ENCODE data around the gene RNF115. TPM values are rescaled to one million over a fixed set of nuclear protein-coding genes. Genes with fewer than 3 reads are reported as not detected.

The RNF115 gene
- total and polyA plus RNA-seq, 4 donors, result 3.2 to 10.0 (median 7.6) TPM

- Histone ChIP-seq H3K27ac (ENCODE audit: low read depth in 1 of 2, low read length in 2 of 2) (no peak overlapping the region), H3K9ac (ENCODE audit: low read depth in 1 of 2, low read length in 2 of 2) (no peak overlapping the region), H3K4me1 (ENCODE audit: control insufficient read depth in 4 of 4, insufficient read depth in 4 of 4, low read length in 3 of 4) (no peaks in the 10 kb centered on the region), H3K27me3 (ENCODE audit: control insufficient read depth in 4 of 4, insufficient read depth in 4 of 4, low read length in 3 of 4) (no peaks in the 10 kb centered on the region), H3K36me3 (ENCODE audit: control insufficient read depth in 4 of 4, insufficient read depth in 3 of 4, low read depth in 1 of 4, low read length in 3 of 4) (no peaks in the 10 kb centered on the region), H3K4me3 (ENCODE audit: low read depth in 1 of 3, low read length in 3 of 3) (no peak overlapping the region), H3K9me3 (ENCODE audit: control insufficient read depth in 4 of 4, low read length in 3 of 4) (peaks cover 0 to 2% (median under 1%) of the 10 kb centered on the region in 4 donors)
- TF ChIP-seq EGR1 (IDR thresholded peaks at IDR 0.05; ENCODE audit: low read depth in 2 of 2), result no peak
- TF ChIP-seq ATF3 (IDR thresholded peaks at IDR 0.05), result no peak
- TF ChIP-seq CTCF (IDR thresholded peaks at IDR 0.05; ENCODE audit: low read depth, low read length, missing input control), result no peak
- no peak for TF ChIP-seq HNF4G (IDR thresholded peaks at IDR 0.05)
- no peak for TF ChIP-seq REST (IDR thresholded peaks at IDR 0.05)
- TF ChIP-seq FOXA2 (IDR thresholded peaks at IDR 0.05), result no peak
- no peak for TF ChIP-seq SP1 (IDR thresholded peaks at IDR 0.05)
- TF ChIP-seq JUND (IDR thresholded peaks at IDR 0.05), result no peak
- no peak for TF ChIP-seq HNF4A (conservative IDR thresholded peaks at IDR 0.05)
- no peak for TF ChIP-seq YY1 (IDR thresholded peaks at IDR 0.05)
- TF ChIP-seq GABPA (IDR thresholded peaks at IDR 0.05 in 1 of 2, conservative IDR thresholded peaks at IDR 0.05 in 1 of 2), result no peak
- TF ChIP-seq, protein P1, sequence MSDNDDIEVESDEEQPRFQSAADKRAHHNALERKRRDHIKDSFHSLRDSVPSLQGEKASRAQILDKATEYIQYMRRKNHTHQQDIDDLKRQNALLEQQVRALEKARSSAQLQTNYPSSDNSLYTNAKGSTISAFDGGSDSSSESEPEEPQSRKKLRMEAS (IDR thresholded peaks at IDR 0.05), result no peak
- 97% methylated on average over 2 of the region's 2 CpGs for WGBS
- DNase-seq (ENCODE audit: low spot score), result no peak
Observed at GRCh38 chr1:145799806-145800205, 24.1 kb downstream of the RNF115 start.

DNA sequence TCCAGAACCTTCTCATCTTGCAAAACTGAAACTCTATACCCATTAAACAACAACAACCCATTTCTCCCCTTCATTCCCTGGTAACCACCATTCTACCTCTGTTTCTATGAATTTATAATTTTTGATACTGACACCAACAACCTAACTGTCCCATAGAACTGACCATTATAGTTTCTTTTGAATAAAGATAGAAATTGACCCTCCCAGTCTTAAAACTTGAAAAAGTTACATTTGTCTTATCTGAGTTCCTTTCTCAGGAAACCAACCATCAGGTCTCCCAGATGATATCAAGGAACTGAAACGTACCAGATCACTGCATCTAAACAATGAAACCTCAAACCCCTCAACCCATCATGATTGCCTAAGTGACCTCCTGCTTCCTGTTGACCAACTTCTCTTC is 27.1 kb downstream of the RNF115 start:
- no peak for DNase-seq (ENCODE audit: low spot score)
- H3K9ac ChIP-seq (ENCODE audit: low read depth in 1 of 2, low read length in 2 of 2), result no peak overlapping the region
- 76% methylated on average over 1 of the region's 1 CpG for WGBS
- no peaks in the 10 kb centered on the region for H3K27me3 ChIP-seq (ENCODE audit: control insufficient read depth in 4 of 4, insufficient read depth in 4 of 4, low read length in 3 of 4)
- H3K9me3 ChIP-seq (ENCODE audit: control insufficient read depth in 4 of 4, low read length in 3 of 4), result peaks cover 0 to 2% (median under 1%) of the 10 kb centered on the region in 4 donors
- H3K36me3 ChIP-seq (ENCODE audit: control insufficient read depth in 4 of 4, insufficient read depth in 3 of 4, low read depth in 1 of 4, low read length in 3 of 4), result no peaks in the 10 kb centered on the region
- TF ChIP-seq FOXA1 (IDR thresholded peaks at IDR 0.05) (no peak), JUND (IDR thresholded peaks at IDR 0.05) (no peak), REST (IDR thresholded peaks at IDR 0.05) (no peak), SP1 (IDR thresholded peaks at IDR 0.05) (no peak), ATF3 (IDR thresholded peaks at IDR 0.05) (no peak), GABPA (IDR thresholded peaks at IDR 0.05 in 1 of 2, conservative IDR thresholded peaks at IDR 0.05 in 1 of 2) (no peak), HNF4A (conservative IDR thresholded peaks at IDR 0.05) (no peak)
- TF ChIP-seq, protein P2, sequence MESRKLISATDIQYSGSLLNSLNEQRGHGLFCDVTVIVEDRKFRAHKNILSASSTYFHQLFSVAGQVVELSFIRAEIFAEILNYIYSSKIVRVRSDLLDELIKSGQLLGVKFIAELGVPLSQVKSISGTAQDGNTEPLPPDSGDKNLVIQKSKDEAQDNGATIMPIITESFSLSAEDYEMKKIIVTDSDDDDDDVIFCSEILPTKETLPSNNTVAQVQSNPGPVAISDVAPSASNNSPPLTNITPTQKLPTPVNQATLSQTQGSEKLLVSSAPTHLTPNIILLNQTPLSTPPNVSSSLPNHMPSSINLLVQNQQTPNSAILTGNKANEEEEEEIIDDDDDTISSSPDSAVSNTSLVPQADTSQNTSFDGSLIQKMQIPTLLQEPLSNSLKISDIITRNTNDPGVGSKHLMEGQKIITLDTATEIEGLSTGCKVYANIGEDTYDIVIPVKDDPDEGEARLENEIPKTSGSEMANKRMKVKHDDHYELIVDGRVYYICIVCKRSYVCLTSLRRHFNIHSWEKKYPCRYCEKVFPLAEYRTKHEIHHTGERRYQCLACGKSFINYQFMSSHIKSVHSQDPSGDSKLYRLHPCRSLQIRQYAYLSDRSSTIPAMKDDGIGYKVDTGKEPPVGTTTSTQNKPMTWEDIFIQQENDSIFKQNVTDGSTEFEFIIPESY (IDR thresholded peaks at IDR 0.05), result no peak
- no peak overlapping the region for H3K4me3 ChIP-seq (ENCODE audit: low read depth in 1 of 3, low read length in 3 of 3)
- H3K27ac ChIP-seq (ENCODE audit: low read depth in 1 of 2, low read length in 2 of 2), result no peak overlapping the region
- H3K4me1 ChIP-seq (ENCODE audit: control insufficient read depth in 4 of 4, insufficient read depth in 4 of 4, low read length in 3 of 4), result no peaks in the 10 kb centered on the region
